Measurements from ENCODE around the gene SMC3.

SMC3 gene

GRCh38 chr10:110641256-110641655, 73.8 kb downstream of the SMC3 start:
- no peak overlapping the region for H3K4me3 ChIP-seq (IDR thresholded peaks at IDR 0.05; ENCODE audit: insufficient read depth, low read depth, low read length)
- no peaks in the 10 kb centered on the region for H3K27me3 ChIP-seq (ENCODE audit: insufficient read depth, low read depth)

DNA sequence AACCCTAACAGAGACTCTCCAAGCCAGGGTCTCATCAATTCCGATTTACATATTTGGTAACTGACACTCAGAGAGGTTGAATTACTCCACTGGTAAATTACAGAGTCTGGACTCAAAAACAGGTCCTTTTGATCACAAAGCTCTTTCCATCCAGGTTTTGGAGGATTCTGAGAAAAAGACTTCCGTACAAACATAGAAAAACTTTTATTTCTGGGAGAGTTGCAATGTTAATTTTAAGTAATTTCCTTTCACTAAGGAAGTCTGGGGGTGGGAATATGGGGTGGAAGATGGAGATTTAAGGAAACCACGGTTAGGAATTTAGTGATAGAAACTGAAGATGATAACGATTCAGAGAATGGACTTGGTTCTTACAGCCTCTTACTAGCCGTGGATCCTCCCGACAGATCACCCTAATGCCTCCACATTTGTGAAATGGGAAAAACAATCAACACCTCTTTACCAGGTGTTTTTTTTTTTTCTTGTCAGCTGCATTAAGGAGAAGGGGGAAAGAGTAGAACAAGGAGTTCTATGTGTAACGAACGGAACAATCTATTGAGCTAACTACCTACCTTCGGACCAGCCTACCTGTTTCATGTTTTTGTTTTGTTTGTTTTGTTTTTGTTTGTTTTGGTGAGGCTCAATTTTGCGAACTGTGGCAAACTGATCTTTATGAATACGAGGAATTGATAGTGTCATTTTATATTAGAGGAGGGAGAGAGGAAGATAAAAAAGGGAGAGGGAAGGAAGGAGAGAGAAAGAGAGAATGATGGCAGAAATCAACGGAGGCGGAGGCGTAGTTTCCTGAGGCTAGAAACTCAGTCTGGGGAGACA, 74.9 kb downstream of the SMC3 start:
- no peak overlapping the region for H3K27ac ChIP-seq
- H3K9ac ChIP-seq, result no peak overlapping the region
- no peak overlapping the region for H3K4me2 ChIP-seq

More at GRCh38 chr10:110641256-110641655, 73.8 kb downstream of the SMC3 start:
- no peaks in the 10 kb centered on the region for H3K79me2 ChIP-seq (ENCODE audit: insufficient read depth, low read depth)
- H3K4me1 ChIP-seq (ENCODE audit: low read depth, poor library complexity, severe bottlenecking), result no peaks in the 10 kb centered on the region
- no peaks in the 10 kb centered on the region for H4K20me1 ChIP-seq (ENCODE audit: insufficient read depth)
- H2AFZ ChIP-seq (ENCODE audit: low read depth), result no peak overlapping the region
- H3K36me3 ChIP-seq (ENCODE audit: insufficient read depth), result no peaks in the 10 kb centered on the region
- TF ChIP-seq CTCF (conservative IDR thresholded peaks at IDR 0.05; ENCODE audit: low read depth, low read length), result no peak
- H3K4me2 ChIP-seq, result no peak overlapping the region
- H3K27ac ChIP-seq, result no peak overlapping the region
- H3K9ac ChIP-seq, result no peak overlapping the region

GRCh38 chr10:110643035-110643652, 75.6 kb downstream of the SMC3 start:
- no peak for TF ChIP-seq CTCF (conservative IDR thresholded peaks at IDR 0.05; ENCODE audit: low read depth, low read length)
- Histone ChIP-seq H3K79me2 (ENCODE audit: insufficient read depth, low read depth) (no peaks in the 10 kb centered on the region), H3K9ac (no peak overlapping the region), H3K36me3 (ENCODE audit: insufficient read depth) (no peaks in the 10 kb centered on the region), H3K4me2 (no peak overlapping the region), H4K20me1 (ENCODE audit: insufficient read depth) (no peaks in the 10 kb centered on the region), H3K4me1 (ENCODE audit: low read depth, poor library complexity, severe bottlenecking) (no peaks in the 10 kb centered on the region), H2AFZ (ENCODE audit: low read depth) (no peak overlapping the region), H3K4me3 (IDR thresholded peaks at IDR 0.05; ENCODE audit: insufficient read depth, low read depth, low read length) (no peak overlapping the region), H3K27ac (no peak overlapping the region), H3K27me3 (ENCODE audit: insufficient read depth, low read depth) (no peaks in the 10 kb centered on the region)

More for the DNA sequence above, 74.9 kb downstream of the SMC3 start:
- Histone ChIP-seq H4K20me1 (ENCODE audit: insufficient read depth) (no peaks in the 10 kb centered on the region), H3K27me3 (ENCODE audit: insufficient read depth, low read depth) (no peaks in the 10 kb centered on the region), H3K4me3 (IDR thresholded peaks at IDR 0.05; ENCODE audit: insufficient read depth, low read depth, low read length) (no peak overlapping the region), H3K79me2 (ENCODE audit: insufficient read depth, low read depth) (no peaks in the 10 kb centered on the region), H3K4me1 (ENCODE audit: low read depth, poor library complexity, severe bottlenecking) (no peaks in the 10 kb centered on the region), H2AFZ (ENCODE audit: low read depth) (no peak overlapping the region), H3K36me3 (ENCODE audit: insufficient read depth) (no peaks in the 10 kb centered on the region)
- TF ChIP-seq CTCF (conservative IDR thresholded peaks at IDR 0.05; ENCODE audit: low read depth, low read length), result no peak

- H3K4me1 ChIP-seq (ENCODE audit: low read depth, poor library complexity, severe bottlenecking), result no peaks in the 10 kb centered on the region
- no peaks in the 10 kb centered on the region for H3K79me2 ChIP-seq (ENCODE audit: insufficient read depth, low read depth)
- no peak within 1 kb of the TSS for H3K4me3 ChIP-seq (IDR thresholded peaks at IDR 0.05; ENCODE audit: insufficient read depth, low read depth, low read length)
- no peak for TF ChIP-seq CTCF (conservative IDR thresholded peaks at IDR 0.05; ENCODE audit: low read depth, low read length)
- no peaks in the 10 kb centered on the region for H3K27me3 ChIP-seq (ENCODE audit: insufficient read depth, low read depth)
- no peaks in the 10 kb centered on the region for H3K36me3 ChIP-seq (ENCODE audit: insufficient read depth)
- H3K9ac ChIP-seq, result no peak within 1 kb of the TSS
- H3K27ac ChIP-seq, result no peak within 1 kb of the TSS
- no peak within 1 kb of the TSS for H3K4me2 ChIP-seq
- no peak within 1 kb of the TSS; the same call in 1 of the 2 replicates for H2AFZ ChIP-seq (ENCODE audit: low read depth)
- H4K20me1 ChIP-seq (ENCODE audit: insufficient read depth), result no peaks in the 10 kb centered on the region
Observed at GRCh38 chr10:110643653-110644597, 76.4 kb downstream of the SMC3 start, which contains the start of gene RBM20. TSS of gene RBM20 (plus strand) at chr10:110644336. CDS start at chr10:110644455, 119 bp downstream.

Data from KMS-11 (cell line).